Lung microvascular endothelial cell (primary cell): ENCODE results near the gene GALNT6. TPM values are rescaled to one million over a fixed set of nuclear protein-coding genes. Genes with fewer than 3 reads are reported as not detected.
A peak's percentile ranks its signal among the peaks of the same experiment; 100 is the strongest.

Source experiments
- DNase-seq, 2 donors: peaks; one replicate each; pipeline versions ENCODE4 v3.0.0 to v3.0.0-alpha.2; 2010; ENCODE audit warnings: low read depth in 2 of 2
- total RNA-seq: library from RNA; depleted of rRNA; stranded (reverse); fragments of >200 nt; gene quantifications from 2 replicates; pipeline ENCODE4 v1.2.1, GENCODE V29; 2014

The GALNT6 gene
- total RNA-seq, 1 donor from 2014 or later = 8.5 TPM

GRCh38 chr12:51381226-51382079 lies 9.8 kb downstream of the GALNT6 start:
- peak in 1 of 2 donors; percentile 65 for DNase-seq

- DNase-seq = no peak
These were observed 11.6 kb downstream of the GALNT6 start for GRCh38 chr12:51379571-51379970.

GRCh38 chr12:51378749-51379148 lies 12.5 kb downstream of the GALNT6 start:
- no peak for DNase-seq

- no peak for DNase-seq
These were observed 13.9 kb downstream of the GALNT6 start for GRCh38 chr12:51377099-51377984.

- no peak for DNase-seq
These were observed 16.4 kb downstream of the GALNT6 start for GRCh38 chr12:51374856-51375255.

GRCh38 chr12:51374361-51374760 lies 16.8 kb downstream of the GALNT6 start:
- peak; percentile 29 to 89 for DNase-seq

- DNase-seq = no peak
These were observed 18.0 kb downstream of the GALNT6 start for GRCh38 chr12:51373187-51373586.

GRCh38 chr12:51372021-51372420 lies 19.2 kb downstream of the GALNT6 start:
- no peak for DNase-seq

- peak; percentile 67 to 98 for DNase-seq
These were observed 19.8 kb downstream of the GALNT6 start for GRCh38 chr12:51371295-51371953.

GRCh38 chr12:51370667-51371066 lies 20.5 kb downstream of the GALNT6 start:
- no peak for DNase-seq

- DNase-seq = no peak
These were observed 21.6 kb downstream of the GALNT6 start for GRCh38 chr12:51369581-51369980.

- DNase-seq = peak; percentile 63 to 97
These were observed 22.3 kb downstream of the GALNT6 start for GRCh38 chr12:51368640-51369517.

- DNase-seq = no peak
These were observed 25.9 kb downstream of the GALNT6 start for GRCh38 chr12:51365276-51365675.

GRCh38 chr12:51364001-51364400 lies 27.2 kb downstream of the GALNT6 start:
- no peak for DNase-seq

- DNase-seq = no peak
These were observed 28.4 kb downstream of the GALNT6 start for GRCh38 chr12:51362747-51363342.

GRCh38 chr12:51362307-51362706 lies 28.9 kb downstream of the GALNT6 start:
- DNase-seq = no peak

- no peak for DNase-seq
These were observed 29.8 kb downstream of the GALNT6 start for GRCh38 chr12:51361161-51362016.

GRCh38 chr12:51360315-51360714 lies 30.9 kb downstream of the GALNT6 start:
- DNase-seq = no peak

- no peak for DNase-seq
These were observed 31.4 kb downstream of the GALNT6 start for GRCh38 chr12:51359851-51360250.
